ENCODE data around the gene MARCHF2.

GRCh38 chr19:8481616-8482015 lies 68.5 kb downstream of the MARCHF2 start:
- TF ChIP-seq CTCF (IDR thresholded peaks at IDR 0.05; ENCODE audit: low read depth, low read length) (no peak), POLR2A (IDR thresholded peaks at IDR 0.05; ENCODE audit: extremely low read depth, insufficient read length) (no peak), MAX (IDR thresholded peaks at IDR 0.05; ENCODE audit: low read depth, low read length) (no peak)

Measured in NB4 (cell line).